Measurements from ENCODE around the gene PARD3. TPM values are rescaled to one million over a fixed set of nuclear protein-coding genes. Genes with fewer than 3 reads are reported as not detected.

PARD3 gene
- total RNA-seq, 1 donor from 2014 or later = 51.2 TPM

DNA sequence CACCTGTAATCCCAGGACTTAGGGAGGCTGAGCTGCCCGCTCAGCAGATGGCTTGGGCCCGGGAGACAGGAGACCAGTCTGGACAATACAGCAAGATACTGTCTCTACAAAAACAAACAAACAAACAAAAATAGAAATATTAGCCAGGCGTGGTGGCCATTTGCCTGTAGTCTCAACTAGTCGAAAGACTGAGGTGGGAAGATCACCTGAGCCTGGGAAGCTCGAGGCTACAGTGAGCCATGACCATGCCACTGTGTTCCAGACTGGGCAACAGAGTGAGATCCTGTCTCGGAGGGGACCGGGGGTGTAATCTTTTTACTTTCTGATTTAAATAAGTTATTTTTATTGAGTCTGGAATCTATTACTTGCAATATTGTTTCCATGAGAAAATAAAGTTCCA, 274.6 kb downstream of the PARD3 start:
- no peak for DNase-seq (ENCODE audit: low read depth, low spot score)
- no peaks in the 10 kb centered on the region for H3K27me3 Mint-ChIP-seq (ENCODE audit: low read depth)
- peaks cover 3% of the 10 kb centered on the region for H3K36me3 Mint-ChIP-seq (ENCODE audit: low read depth)
- no peak overlapping the region for H3K27ac Mint-ChIP-seq (ENCODE audit: unreplicated experiment)
- H3K4me1 Mint-ChIP-seq = peaks cover 12% of the 10 kb centered on the region
- no peaks in the 10 kb centered on the region for H3K9me3 Mint-ChIP-seq
- no peak overlapping the region for H3K4me3 Mint-ChIP-seq
- TF ChIP-seq, protein P1, sequence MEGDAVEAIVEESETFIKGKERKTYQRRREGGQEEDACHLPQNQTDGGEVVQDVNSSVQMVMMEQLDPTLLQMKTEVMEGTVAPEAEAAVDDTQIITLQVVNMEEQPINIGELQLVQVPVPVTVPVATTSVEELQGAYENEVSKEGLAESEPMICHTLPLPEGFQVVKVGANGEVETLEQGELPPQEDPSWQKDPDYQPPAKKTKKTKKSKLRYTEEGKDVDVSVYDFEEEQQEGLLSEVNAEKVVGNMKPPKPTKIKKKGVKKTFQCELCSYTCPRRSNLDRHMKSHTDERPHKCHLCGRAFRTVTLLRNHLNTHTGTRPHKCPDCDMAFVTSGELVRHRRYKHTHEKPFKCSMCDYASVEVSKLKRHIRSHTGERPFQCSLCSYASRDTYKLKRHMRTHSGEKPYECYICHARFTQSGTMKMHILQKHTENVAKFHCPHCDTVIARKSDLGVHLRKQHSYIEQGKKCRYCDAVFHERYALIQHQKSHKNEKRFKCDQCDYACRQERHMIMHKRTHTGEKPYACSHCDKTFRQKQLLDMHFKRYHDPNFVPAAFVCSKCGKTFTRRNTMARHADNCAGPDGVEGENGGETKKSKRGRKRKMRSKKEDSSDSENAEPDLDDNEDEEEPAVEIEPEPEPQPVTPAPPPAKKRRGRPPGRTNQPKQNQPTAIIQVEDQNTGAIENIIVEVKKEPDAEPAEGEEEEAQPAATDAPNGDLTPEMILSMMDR (conservative IDR thresholded peaks at IDR 0.05) = no peak

DNA sequence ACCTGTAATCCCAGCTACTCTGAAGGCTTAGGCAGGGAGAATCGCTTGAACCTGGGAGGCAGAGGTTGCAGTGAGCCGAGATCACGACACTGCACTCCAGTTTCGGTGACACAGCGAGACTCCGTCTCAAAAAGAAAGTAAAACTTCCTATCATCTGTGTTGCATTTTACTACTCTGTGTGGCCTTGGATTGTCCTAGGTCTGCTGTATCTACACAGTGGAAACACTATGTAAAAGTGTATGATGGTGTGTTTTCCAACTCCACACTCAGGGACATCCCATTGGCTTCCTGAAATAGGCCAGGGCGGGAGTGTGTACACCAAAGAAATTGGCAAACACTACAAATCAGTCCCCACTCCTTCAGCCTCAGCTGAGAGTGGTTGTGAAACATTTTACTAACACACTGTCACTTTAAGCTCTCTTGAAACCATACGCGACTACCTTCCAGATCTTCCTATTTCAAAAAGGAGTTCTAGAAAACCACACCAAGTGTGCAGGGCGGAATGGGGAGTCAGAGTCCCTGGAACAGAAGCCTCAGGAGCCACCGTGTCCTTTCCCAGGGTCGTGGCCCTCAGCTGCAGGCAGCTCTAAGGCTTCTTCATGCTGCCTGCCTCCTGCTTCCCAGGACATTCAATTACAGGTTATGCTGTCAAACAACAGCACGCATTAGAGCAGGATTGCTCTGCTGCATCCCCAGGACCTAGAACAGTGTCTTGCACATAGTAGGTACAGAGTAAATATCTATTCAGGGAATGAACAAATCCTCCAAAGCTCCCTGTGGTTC, 275.4 kb downstream of the PARD3 start:
- H3K4me3 Mint-ChIP-seq = no peak overlapping the region
- H3K36me3 Mint-ChIP-seq (ENCODE audit: low read depth) = peaks cover 3% of the 10 kb centered on the region
- DNase-seq (ENCODE audit: low read depth, low spot score) = no peak
- H3K9me3 Mint-ChIP-seq = no peaks in the 10 kb centered on the region
- peaks cover 16% of the 10 kb centered on the region for H3K4me1 Mint-ChIP-seq
- TF ChIP-seq, protein P1 (conservative IDR thresholded peaks at IDR 0.05) = no peak
- H3K27me3 Mint-ChIP-seq (ENCODE audit: low read depth) = no peaks in the 10 kb centered on the region
- no peak overlapping the region for H3K27ac Mint-ChIP-seq (ENCODE audit: unreplicated experiment)

DNA sequence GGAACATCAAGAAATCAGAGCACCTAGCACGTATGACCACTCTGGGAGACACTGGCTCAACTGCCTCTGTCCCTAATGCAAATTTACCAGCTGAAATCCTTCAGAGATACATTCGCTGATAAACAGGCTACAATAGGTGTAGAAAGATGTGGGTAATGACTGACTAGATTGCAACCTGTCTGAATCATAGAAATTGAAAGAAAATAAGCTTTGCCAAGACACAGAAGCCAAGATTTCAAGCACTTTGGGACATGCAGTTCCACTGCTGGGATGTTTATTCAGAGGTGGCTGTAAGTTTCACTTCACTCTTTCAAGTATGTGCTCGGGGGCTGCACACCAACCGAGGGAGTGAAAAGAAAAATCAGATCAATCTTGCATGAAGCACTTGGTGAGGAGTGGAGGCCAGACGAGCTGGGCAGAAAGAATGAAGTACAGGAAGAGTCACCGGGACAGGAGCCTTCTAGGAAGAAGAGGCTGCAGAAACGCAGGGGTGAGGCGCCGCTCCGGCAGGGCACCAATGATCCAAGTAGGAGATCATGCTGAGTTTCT, 276.7 kb downstream of the PARD3 start:
- H3K27ac Mint-ChIP-seq (ENCODE audit: unreplicated experiment) = no peak overlapping the region
- no peak for DNase-seq (ENCODE audit: low read depth, low spot score)
- peaks cover 6% of the 10 kb centered on the region for H3K36me3 Mint-ChIP-seq (ENCODE audit: low read depth)
- H3K27me3 Mint-ChIP-seq (ENCODE audit: low read depth) = no peaks in the 10 kb centered on the region
- peaks cover 16% of the 10 kb centered on the region for H3K4me1 Mint-ChIP-seq
- TF ChIP-seq, protein P1 (conservative IDR thresholded peaks at IDR 0.05) = no peak
- no peak overlapping the region for H3K4me3 Mint-ChIP-seq
- H3K9me3 Mint-ChIP-seq = peaks cover 3% of the 10 kb centered on the region

DNA sequence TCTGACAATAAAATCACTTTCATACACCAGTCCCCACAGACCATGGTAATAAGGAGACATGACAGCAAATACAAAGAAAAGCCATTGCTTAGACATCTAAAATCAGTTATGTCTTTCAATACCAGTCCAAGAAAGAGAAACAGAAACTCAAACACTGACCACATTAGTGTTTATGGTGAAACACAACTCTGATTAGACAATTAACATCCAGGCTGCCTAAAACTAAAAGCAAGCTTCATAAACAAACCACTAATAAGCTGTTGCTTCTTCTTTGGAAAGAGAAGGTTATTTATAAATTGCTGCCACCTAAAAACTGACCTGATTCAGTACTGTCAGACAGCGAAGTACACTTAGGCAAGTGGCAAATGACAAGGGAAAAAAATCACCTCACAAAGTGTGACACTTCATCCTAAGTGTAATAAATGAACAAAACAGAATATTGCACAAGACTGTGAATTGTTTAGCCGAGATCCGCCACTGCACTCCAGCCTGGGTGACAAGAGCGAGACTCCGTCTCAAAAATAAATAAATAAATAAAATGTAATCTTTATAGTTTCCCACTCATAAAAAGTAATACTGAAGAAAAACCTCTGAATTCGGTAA, 277.4 kb downstream of the PARD3 start:
- DNase-seq (ENCODE audit: low read depth, low spot score) = no peak
- peaks cover 6% of the 10 kb centered on the region for H3K36me3 Mint-ChIP-seq (ENCODE audit: low read depth)
- H3K27ac Mint-ChIP-seq (ENCODE audit: unreplicated experiment) = no peak overlapping the region
- TF ChIP-seq, protein P1 (conservative IDR thresholded peaks at IDR 0.05) = no peak
- H3K4me3 Mint-ChIP-seq = no peak overlapping the region
- no peaks in the 10 kb centered on the region for H3K27me3 Mint-ChIP-seq (ENCODE audit: low read depth)
- peaks cover 3% of the 10 kb centered on the region for H3K9me3 Mint-ChIP-seq
- H3K4me1 Mint-ChIP-seq = peaks cover 16% of the 10 kb centered on the region

DNA sequence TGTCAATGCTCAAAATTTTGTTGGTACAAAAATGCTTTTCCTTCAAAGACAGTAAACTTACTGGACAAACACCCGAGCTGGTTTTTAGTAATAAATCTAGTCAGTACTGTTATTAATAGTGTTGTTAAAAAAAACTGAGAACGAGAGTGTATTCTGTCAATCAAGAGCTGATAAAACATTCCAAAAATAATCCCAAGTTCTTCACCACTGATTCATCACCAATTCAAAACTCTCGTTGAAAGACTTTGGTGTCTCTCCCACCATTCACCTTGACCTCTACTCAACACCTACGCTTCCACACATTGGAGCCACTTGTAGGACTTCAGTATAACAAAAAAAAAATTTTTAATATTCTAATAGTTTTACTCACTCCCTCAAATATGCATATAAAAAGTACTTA, 279.2 kb downstream of the PARD3 start:
- no peak for DNase-seq (ENCODE audit: low read depth, low spot score)
- H3K36me3 Mint-ChIP-seq (ENCODE audit: low read depth) = peaks cover 14% of the 10 kb centered on the region
- H3K27me3 Mint-ChIP-seq (ENCODE audit: low read depth) = no peaks in the 10 kb centered on the region
- H3K9me3 Mint-ChIP-seq = peaks cover 9% of the 10 kb centered on the region
- peaks cover 23% of the 10 kb centered on the region for H3K4me1 Mint-ChIP-seq
- H3K27ac Mint-ChIP-seq (ENCODE audit: unreplicated experiment) = no peak overlapping the region
- TF ChIP-seq, protein P1 (conservative IDR thresholded peaks at IDR 0.05) = no peak
- H3K4me3 Mint-ChIP-seq = no peak overlapping the region

Data from neural crest cell (in vitro differentiated cells).